GM19397 (cell line): ENCODE results near the gene PALD1.

Source experiments
- ATAC-seq: cut with Tn5 transposase; IDR thresholded peaks from one replicate; pipeline ENCODE4 v1.9.1; 2021; ENCODE audit warnings: mild to moderate bottlenecking, moderate library complexity; ENCODE audit not compliant: unreplicated experiment

Gene PALD1

GRCh38 chr10:70478191-70479164 lies at the start of gene PALD1:
TSS of gene PALD1 (plus strand) at chr10:70478767. CDS start at chr10:70525952, 47,185 bp downstream.
- ATAC-seq: peak; percentile 38

DNA sequence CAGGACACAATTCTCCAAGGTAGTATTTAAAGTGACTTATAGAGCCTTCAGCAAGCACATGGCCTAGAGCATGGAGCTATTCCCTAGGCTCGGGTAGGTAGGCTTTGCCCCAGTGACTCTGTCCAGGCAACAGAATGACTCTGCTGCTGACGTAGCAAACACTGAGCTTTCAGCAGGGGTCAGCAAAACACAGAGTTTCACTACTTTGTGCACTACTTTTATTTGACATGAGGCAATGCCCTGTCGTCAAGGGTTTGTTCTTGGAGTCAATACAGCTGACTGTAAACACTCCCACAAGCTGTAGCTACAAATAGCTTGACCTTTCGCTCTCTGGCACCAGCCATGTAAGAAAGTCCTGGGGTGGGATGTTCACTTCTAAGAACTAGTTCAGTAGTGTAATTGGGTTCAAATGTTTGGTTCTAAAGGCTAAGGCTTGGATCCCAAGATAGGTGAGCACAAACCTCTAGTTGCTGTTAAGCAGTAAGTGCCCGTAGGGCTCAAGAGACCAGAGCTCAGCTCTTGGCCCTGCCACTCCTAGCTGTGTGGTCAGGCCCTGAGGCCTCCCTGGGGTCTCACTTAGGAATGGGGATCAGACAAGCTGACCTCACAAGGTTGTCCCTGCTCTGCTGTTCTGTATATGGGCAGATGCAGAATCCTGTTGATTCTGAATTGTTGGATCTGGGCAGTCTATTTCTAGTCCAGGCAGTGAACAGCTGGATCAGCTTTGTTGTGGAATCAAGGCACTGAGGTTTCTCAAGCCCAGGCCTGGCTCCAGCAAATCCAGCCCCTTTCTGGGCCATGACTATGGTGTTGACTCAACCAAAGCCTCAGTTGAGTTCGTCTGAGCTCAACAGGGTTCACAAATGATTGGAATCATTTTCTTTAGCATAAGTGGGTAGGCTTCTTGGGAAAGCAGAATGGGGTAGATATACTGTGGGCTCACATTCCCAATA lies 47.8 kb upstream of the PALD1 start:
- ATAC-seq: no peak

GRCh38 chr10:70432101-70432500 lies 46.5 kb upstream of the PALD1 start:
- ATAC-seq: no peak

- no peak for ATAC-seq
Measured at GRCh38 chr10:70432561-70433263, 45.9 kb upstream of the PALD1 start.

DNA sequence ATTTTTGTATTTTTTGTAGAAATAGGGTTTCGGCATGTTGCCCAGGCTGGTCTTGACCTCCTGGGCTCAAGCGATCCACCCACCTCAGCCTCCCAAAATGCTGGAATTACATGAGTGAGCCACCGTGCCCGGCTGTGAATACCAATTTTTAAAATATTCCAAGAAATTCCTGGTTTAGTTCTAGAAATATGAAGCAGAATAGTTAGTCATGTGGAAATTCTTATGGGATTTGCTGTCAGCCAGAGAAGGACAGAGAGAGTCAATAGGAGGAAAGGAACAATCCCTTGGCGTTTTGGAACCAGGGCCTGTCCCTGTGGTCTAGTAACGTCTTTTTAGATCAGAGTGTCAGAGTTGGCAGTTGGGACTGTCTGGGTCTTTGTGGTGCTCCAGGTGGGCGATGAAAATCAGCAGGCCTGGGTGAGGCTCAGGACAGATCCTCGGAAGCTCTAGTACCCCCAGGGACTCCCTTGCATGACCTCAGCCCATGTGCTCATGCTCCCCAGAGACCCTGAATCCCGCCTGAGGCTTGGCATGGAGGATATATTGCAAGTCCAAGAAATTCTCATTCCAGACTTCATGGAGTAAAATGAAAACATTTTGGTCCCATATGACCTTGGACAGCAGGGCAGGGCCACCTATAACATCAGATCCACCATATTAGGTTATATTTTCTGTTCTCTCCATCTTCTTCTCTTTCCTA lies 44.8 kb upstream of the PALD1 start:
- no peak for ATAC-seq

DNA sequence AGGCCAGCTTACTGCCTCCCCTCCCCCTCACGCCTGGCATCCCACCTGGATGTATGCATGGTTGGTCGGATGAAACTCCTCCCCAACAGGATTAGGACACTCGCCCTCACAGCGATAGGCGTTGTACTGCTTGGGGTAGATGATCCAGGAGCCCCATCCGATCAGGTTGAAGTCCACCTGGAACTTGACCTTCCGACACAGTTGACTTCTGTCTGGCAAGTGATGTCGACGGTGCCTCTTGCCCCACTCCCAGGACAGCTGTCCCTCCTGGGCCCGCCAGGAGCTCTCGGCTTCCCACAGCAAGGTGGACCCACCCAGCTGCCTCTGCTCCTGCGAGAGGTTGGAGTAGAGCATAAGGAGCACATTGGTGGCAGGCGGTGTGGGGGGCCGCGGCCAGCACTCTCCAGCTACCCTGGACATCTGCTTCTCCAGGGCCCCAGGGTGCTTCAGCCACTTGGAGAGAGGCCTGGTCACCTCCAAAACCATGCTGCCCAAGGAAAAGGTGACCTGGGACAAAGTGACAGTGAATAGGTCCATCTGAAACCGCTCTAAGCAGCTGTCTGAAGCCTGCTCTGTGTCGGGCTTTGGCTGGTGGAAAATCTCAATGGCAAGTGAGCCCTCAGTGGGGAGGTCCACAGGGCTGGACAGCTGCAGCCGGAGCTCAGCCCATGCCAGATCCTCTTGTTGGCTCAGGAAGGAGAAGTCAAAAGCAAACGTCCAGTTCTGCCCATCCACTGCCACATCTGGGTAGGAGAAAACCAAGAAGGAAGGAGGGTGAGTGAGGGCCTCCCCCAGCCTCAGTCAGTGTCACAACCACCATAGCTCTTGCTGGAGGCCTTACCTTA lies 43.1 kb upstream of the PALD1 start:
- no peak for ATAC-seq

- ATAC-seq: no peak
Measured at GRCh38 chr10:70437721-70438120, 40.8 kb upstream of the PALD1 start.

DNA sequence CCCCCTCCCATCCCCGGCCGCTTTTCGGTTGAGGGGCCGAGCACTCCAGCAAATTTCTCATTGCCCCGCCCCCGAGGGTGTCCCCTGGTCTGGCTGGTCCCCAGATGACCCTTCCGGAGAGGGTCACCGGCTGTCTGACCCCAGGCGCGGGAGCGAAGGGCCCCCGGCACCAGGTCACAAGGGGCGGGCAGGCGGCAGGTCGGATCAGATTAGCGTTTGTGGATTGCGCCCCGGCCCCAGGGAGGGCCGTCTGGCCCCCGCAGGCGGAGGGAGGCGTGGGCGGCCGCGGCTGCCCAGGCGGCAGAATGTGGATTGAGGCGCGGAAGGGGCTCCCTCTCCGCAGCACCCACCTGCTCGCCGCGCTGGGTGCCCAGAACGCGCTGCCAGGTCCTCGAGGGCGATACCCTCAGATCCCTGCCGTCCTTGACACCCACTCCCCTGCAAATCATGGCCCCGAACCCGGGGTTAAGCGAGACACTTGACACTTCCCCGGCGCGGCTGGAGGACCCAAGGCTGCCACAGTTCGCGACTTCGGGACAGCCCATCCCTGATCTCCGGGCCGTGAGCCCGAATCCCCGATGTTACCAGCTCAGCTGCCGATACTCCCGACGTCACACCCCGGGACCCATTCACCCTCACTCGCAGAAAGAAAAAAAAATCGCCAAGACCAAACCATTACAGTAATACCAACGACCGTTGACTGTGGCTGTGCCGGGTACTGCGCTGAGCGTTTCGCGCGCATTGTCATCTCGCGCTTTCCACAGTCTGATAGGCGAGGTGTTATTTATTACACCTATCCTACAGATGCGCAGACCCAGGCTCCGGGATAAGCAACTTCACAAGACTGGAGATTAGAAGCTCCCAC lies 38.0 kb upstream of the PALD1 start:
- no peak for ATAC-seq

GRCh38 chr10:70441161-70441894 lies 37.2 kb upstream of the PALD1 start, which contains the start of gene NODAL:
TSS of gene NODAL (minus strand) at chr10:70441681. CDS start at chr10:70441667, 14 bp downstream.
- no peak for ATAC-seq

DNA sequence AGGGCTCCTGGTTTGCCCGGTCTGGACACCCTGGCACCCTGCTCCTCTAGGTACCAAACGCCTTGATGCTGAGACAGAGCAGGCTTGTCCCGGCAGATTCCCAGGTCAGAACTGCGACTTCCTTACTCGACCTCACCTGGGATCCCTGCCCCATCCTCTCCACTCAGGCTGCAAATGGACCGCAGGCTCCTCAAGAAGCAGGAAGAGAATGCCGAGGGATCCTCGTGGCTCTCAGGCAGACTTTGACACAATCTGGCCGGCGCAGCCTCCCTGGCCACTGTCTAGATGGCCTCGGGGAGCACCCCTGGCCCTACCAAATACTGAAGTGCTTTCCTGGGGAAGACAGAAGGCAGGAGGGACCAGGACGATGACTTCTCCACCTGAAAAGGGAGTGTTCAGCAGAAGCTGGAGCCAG lies 36.7 kb upstream of the PALD1 start:
- no peak for ATAC-seq

DNA sequence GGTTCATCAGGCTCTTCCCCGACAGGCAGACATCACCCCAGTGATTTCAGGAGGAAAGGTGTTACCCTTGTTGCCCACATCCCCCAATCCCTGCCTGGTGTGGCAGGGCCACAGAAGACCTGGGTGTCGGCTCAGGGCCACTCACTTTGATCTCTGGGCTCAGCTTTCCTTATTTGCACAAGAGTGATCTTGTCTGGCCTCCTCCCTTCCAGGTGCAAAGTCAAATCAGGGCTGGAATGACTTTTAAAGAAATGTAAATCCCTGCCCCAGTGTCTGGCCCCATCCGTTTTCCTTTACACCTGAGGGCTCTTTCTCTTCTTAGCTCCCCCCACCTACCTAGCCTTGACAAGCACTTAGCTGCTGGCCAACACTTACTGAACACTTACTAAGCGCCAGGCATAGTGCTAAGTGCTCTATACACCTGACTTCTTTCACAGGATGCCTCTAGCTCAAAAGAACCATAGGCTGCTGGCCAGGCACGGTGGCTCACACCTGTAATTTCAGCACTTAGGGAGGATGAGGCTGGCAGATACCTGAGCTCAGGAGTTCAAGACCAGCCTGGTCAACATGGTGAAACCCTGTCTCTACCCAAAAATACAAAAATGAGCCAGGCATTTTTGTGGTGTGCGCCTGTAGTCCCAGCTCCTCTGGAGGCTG lies 36.1 kb upstream of the PALD1 start:
- no peak for ATAC-seq

DNA sequence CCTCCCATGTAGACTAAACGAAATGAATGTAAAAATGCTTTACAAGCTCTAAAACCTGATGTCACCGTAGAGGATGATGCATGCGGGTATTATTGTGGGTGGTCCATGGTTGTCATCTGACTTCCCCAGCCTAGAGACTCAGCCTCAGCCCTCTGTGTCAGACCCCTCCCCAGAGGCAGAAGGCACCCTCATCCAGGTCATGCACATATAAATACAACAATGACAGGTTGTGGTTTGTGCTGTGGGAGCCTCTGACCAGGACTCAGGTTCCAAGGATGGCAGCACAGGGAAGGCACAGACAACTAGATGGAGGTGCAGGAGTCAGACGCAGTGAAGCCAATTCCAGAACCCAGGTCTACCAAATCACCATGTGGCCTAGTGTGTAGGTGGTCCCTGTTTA lies 33.8 kb upstream of the PALD1 start:
- no peak for ATAC-seq

- no peak for ATAC-seq
Measured at GRCh38 chr10:70445718-70446657, 32.6 kb upstream of the PALD1 start.

- no peak for ATAC-seq
Measured at GRCh38 chr10:70448236-70448635, 30.3 kb upstream of the PALD1 start.

DNA sequence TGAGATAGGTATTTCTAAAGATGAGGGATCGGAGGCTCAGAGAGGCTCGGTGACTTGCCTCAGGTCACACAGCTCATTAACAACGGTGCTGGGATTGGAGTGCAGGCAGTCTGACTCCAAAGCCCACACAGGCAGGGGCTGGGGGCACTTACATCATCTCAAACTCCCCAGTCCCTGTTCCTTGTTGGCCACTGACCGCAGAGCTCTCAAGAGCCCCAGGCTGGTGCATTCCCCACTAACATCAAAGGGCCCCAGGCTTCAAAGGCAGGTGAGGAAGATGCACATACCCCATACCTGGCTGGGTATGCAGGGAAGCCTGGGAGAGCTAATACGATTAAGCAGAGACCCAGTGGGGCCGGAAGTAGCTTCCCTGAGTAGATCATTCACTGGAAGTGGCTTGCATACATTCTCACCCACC lies 23.3 kb upstream of the PALD1 start:
- ATAC-seq: no peak

DNA sequence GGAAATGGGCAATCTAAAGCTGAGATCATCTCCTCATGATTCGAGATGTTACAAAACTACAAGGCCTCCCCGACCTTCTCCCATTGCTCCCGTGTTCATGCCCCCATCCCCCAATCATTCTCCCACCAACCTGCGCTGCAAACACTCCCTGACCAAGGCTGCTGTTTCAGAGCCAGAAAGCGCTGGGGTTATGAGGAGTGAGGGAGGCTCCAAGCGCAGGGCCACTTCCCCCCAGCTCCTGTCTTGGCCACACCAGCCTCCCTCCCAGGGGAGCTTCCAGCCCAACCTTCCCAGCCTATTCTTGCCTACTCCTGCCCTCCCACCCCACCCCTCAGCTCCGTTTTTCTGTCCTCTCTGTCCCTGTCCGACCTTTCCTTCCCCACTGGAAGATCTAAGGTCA lies 22.4 kb upstream of the PALD1 start:
- ATAC-seq: no peak
